NCI-H1092 treated with DMSO at 0.1 percent for 48 hours (cell line): ENCODE measurements around the gene ITPKA.

ENCODE experiments used
- DNase-seq: peaks from one replicate; lab custom pipeline; 2025; lab: John Stamatoyannopoulos, UW

Gene ITPKA

DNA sequence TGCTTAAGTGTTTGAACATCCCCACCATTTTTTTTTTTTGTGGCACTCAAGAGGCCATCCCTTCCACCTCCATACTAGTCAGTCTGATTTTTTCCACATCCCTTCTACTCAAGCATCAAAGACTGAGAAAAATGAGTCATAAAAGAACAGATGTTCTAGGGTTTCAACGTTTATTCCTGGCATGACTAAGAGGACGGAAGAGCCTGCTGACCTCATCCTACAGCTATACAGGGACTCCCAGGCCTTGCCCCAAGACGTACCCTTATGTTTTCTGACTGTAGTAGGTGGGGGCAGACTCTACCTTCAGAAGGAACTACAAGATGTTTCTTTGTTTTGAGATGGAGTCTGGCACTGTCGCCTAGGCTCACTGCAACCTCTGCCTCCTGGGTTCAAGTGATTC is 3.3 kb upstream of the ITPKA start:
- no peak for DNase-seq

DNA sequence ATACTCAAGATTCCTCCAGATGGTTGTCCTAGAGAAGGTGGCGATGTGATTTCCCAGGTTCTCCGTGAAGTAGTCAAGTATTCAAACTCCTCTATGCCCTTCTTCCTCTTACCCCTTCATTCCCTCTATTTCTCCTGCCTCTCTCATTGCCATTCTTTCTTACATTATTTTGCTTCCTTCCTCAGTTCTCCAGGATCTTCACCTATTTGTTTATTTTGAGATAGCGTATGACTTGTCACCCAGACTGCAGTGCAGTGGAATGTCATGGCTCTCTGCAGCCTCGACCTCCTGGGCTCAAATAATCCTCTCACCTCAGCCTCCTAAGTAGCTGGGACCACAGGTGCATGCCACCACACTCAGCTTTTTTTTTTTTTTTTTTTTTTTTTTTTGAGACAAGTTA is 1.8 kb upstream of the ITPKA start:
- DNase-seq, result no peak

DNA sequence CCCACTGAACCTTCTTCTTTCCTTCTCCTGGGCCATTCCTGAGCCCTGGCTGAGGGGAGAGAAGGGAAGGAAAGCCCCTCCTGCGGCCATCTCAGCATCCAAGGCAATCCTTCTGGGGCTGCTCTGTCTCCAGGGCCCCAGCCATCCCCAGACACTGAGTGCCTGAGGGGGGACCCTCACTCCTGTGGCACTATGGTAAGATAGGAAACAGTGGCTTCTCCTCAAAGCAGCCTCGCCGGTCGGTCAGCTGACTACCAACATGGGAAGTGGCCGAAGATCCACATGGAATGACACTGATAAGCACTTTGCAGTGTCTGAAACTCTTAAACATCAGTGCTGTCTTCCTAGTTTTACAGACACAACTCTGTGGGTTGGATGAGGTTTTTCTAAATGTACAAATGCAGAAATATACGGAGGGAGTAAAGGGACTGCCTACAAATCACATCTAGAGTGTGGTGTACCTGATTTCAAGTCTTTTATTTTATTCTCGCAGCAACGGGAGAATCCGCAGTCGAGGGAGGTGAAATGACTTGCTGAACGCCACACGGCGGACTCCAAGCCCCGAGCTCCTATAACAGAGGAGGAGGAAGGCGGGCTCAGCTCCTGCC is 973 bp upstream of the ITPKA start:
- no peak for DNase-seq

DNA sequence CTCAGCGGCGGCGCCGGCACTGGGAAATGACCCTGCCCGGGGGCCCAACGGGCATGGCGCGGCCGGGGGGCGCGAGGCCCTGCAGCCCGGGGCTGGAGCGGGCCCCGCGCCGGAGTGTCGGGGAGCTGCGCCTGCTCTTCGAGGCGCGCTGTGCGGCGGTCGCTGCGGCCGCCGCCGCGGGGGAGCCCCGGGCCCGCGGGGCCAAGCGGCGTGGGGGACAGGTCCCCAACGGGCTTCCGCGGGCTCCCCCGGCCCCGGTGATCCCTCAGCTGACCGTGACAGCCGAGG is 172 bp downstream of the ITPKA start:
- DNase-seq, result no peak

DNA sequence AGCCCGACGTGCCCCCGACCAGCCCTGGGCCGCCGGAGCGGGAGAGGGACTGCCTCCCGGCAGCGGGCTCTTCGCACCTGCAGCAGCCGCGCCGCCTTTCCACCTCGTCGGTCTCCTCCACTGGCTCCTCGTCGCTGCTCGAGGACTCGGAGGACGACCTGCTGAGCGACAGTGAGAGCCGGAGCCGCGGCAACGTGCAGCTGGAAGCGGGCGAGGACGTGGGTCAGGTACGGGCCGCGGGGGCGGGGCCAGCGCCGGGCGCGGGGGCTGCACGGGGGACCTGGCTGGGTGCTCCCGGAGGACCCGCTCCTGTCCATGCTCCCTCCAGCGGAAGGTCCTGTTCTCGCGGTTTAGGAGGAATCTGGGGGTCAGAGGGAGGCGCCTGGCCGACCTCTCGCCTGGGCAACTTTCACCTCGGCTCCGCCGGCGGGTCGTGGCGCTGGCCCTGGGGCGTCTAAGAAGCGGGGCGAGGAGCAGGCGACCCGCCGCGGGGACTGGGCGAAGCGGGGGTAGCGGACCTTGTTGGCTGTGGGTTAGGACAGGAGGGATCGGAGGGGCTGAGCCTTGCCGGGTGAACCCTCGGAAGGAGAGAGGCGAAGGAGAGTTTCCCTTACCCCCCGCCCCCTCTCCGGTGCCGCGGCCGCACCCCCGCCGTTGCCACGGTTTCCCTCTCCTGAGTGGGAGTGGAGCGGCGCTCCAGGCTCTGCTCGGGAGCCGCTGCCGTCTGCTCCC is 682 bp downstream of the ITPKA start:
- DNase-seq, result peak; percentile 19

DNA sequence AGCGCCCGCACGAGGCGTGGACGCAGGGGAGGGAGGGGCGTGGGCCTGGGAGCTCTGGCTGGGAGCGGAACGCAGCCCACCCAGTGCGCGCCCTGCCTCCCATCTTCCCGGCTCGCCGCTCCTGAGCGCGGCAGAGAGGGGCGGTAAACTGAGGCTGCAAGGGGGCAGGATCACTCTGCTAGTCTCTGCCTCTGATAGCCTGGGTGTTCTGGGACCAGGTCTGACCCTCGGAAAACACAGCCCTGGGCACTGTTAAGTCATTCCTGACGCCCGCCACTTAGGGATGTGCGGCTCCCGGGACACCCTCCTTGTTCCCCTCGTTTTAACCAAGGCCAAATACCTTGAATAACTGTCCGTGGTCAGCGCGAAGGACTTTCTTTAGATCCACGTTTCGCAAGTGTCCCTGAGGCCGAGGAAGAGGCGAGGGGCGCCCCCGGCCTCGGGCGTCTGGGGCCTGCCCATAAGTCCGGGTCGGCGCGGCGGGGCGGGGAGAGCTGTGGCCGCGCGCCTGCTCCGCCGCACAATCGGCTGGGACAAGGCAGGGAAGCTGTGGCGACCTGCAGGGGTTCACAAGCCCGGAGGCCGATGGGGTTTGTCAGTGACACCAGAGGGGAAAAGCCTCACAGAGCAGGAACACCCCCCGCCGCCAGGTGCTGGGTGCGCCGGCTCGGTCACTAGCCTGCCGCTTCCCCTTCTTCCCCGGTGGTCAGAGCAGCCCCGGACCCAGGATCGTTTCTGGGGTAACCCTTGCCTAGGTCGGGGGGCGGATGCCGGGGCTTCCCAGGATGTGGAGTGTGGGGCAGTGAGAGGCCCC is 1.5 kb downstream of the ITPKA start:
- no peak for DNase-seq

DNA sequence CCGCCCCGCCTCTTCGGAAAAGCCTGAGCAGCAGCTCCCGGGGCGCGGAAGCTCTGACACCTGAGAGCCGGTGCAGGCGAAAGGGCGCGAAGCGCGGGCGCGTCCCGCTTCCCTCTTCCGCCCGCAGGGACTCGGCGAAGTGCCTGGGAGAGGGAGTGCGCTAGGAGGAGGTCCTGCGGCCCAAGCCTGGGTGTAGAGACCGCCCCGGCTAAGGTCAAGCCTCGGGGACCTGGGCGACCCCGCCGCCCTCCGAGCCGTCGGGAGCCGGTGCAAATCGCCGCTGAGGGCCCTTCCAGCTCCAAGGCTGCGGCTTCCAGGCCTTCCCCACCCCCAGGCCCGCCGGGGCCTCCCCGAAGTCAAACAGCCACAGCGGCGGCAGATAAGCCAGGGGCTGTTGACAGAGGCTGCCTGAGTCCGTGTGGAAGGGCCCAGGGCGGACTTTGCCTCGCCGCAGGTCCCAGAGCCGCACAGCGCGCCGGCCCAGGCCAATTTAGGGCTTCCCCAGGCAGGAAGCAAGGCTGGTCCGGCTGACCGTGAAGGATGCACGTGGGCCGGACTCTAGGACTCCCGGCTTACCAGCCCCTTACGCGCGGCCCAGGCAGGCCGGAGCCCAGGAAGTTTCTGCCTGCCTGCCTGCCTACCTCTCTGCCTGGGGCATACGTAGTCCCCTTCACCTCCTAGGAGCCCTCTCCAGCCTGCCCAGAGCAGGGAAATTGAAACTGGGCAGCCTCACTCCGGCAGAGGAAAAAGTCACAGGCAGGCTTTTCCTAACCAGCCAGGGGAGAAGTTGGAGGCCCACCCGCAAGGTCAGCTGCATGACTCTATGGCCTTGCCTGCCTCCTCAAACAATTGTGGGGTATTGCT is 2.3 kb downstream of the ITPKA start:
- no peak for DNase-seq

DNA sequence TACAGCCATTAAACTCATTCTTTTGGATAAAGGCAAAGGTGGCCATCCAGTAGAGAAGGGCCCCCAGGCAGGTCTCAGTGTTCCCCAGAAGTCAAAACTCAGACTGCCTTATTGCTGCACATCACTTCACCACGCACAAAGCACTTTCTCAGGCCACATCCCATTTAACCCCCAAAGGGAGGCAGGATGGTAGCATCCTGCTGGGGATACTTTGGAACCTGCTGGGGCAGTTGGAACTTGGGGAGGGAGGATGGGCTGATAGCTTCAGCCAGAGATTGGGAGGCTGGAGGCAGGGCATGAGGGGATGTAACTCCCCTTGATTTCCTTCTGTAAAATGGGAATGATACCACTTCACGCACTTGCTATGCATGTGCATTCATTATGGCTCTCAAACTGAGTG is 5.0 kb downstream of the ITPKA start:
- DNase-seq, result no peak

DNA sequence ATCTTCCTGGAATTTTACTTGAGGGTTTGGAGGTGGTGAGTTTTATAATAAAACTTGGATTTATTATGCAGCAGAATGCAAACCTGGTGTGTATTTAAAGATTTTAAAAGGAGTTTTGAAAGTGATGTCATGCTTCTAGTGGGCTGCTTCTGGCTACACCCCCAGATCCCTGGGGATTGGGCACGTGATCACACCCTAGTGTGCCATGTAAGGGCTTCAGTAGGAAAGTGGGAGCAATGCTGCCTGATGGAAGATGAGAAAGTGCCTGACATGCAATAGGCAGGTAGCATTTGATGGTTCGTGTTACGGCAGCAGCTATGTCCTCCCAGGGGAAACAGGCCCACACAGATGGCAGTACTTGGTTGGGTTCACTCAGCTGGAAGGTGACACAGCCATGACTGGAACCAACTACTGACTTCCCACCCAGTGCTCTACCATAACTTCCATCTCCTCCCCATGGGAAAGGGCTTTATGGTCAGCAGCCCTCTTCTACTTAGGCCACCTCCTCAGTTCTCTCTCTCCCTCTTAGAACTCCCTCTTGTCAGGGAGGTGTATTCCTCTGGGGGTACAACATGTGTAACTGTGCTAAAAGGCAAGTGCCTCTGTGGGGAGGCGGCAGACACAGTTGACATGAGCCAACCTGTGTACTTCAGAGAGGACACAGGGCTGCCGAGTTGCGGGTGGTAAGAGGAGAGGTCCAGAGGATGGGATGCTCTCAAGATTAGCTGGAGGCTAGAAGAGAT is 5.6 kb downstream of the ITPKA start:
- DNase-seq, result no peak

DNA sequence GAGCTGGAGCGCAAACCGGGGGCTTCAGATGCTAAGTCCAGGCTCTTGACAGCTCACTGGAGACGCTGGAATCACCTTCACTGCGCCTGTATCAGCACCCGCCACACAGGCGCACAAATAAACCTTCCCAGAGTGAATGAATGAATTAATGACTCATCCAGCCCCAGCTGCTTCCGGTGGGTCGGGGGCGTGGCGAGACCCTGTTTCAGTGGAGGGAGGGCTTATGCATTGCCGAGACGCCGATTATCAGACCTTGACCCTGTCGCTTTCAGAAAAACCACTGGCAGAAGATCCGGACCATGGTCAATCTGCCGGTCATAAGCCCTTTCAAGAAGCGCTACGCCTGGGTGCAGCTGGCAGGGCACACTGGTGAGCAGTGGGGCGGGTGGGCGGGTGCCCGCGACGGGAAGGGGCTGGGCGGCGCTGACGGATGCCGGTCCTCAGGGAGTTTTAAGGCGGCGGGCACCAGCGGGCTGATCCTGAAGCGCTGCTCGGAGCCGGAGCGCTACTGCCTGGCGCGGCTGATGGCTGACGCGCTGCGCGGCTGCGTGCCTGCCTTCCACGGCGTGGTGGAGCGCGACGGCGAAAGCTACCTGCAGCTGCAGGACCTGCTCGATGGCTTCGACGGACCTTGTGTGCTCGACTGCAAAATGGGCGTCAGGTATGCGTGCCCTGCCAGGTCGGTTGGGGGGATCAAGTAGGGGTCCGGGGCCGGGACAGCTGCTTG is 7.7 kb downstream of the ITPKA start:
- no peak for DNase-seq

DNA sequence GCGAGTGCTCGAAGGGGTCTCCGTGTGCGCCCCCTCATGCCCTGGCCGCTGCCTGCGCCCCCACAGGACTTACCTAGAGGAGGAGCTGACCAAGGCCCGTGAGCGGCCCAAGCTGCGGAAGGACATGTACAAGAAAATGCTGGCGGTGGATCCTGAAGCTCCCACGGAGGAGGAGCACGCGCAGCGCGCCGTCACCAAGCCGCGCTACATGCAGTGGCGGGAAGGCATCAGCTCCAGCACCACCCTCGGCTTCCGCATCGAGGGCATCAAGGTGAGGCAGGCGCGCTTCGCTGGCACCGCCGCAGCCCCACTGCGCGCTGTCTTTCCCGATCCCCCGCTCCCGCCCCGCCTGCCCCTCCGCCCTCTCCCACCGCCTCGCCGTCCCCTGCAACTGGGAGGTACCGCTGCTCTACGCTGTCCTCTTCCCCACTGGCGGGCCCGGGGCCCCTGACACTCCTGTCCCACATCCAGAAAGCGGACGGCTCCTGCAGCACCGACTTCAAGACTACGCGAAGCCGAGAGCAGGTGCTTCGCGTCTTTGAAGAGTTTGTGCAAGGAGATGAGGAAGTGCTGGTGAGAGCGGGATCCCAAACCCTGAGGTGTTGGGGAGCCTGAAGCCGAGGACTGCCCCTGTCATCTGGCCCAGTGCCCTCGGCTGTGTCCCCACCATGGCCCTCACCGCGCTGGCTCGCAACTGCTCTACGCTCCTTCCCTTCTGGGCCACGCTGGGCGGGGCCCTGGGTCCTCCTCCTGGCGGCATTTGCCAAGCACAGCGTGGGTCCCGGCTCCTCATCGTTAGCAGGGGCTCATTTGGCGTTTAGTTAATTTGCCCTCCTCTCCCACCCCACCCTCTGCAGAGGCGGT is 8.5 kb downstream of the ITPKA start:
- DNase-seq, result no peak

DNA sequence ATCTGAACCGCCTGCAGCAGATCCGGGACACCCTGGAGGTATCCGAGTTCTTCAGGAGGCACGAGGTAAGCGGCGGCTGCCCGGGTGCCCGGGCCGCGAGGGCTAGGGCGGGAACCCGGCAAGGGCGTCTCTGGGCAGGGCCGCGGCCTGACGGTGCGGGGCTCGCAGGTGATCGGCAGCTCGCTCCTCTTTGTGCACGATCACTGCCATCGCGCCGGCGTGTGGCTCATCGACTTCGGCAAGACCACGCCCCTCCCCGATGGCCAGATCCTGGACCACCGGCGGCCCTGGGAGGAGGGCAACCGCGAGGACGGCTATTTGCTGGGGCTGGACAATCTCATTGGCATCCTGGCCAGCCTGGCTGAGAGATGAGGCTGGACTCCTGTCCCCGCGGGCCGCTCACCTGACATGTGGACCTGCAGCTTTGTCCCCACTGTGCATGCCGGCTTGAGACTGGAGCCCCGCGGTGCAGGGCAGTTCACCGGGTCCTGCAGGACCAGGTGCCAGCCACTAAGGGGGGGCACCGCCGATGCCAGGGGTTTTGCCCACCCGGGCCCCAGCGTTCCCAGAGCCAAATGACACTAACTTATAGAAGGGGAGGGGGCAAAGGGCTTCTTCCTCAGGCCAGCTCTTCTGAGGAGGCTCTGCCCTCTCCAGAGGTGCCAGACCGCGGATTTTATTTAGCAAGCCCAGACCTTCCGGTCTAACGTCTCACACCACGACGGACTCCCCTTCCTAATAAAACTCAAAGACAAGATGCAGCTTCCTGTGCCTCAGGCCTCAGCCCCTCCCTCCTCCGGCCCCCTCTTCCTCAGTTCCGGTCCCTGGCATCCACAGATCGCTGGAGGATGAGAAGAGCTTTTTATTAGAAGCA is 9.4 kb downstream of the ITPKA start:
- DNase-seq, result no peak

DNA sequence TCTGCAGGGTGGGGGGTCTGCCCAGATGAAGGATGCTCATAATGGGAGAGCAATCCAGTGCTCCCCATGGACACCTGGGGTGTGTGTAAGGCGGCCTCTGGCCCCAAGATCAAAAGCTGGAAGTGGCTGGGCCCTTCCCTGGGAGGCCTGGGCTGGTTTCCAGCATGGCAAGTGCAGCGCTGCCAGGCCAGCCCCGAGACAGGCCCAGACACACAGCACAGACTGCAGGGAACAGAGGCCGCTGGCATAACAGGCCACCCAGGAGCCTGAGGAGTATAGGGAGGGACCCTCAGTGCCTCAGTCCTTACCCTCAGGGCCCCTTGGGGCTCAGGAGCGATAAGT is 10.0 kb downstream of the ITPKA start:
- no peak for DNase-seq

DNA sequence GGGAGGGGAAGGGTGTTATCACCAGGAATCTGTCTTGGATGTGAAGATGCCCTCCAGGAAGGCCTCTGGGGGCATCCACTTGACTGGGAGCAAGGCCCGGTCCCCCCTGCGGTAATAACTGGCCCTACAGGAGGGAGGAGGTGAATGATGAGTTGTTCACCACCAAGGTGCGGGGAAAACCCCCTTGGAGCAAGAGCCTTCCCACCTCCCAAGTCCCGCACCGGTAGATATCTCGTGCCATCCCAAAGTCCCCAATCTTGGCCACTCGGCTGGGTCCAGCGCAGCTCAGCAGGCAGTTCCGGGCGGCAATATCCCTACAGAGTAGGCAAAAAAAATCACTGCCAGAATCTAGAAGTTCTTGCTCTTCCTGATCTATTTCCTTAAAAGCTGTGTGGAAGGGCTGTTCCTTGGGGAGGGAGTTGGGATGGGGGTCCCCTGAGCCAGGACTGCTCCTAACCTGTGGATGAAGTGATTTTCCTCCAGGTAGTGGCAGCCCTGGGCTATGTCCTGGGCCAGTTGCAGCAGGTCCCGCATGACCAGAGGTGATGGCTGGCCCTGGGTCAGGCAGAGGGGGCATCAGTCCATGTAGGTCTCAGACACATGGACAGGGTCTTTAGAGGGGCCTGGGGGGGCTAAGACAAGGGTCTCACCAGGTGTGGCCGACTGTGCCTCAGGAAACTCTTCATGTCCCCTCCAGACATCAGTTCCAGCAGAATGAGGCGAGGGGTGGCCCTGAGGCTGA is 11.2 kb downstream of the ITPKA start:
- no peak for DNase-seq

DNA sequence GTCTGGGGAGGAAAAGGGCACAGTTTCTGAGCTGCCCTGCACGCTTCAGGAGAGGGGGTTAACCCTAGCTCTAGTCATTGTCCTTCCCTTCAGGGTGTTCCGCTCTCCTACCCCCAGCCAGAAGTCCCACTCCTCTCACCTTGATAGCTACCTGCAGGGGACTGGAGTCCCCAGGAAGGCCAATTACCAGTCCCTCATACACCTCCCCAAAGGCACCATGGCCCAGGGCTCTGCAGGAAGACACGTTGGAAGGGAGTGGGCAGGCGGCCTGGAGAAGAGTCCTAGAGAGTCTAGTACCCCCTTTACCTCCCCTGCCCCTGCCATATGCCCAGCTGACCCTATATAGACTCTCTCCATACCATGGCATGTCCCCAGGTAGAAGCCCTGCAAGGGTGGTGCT is 12.1 kb downstream of the ITPKA start:
- DNase-seq, result no peak

DNA sequence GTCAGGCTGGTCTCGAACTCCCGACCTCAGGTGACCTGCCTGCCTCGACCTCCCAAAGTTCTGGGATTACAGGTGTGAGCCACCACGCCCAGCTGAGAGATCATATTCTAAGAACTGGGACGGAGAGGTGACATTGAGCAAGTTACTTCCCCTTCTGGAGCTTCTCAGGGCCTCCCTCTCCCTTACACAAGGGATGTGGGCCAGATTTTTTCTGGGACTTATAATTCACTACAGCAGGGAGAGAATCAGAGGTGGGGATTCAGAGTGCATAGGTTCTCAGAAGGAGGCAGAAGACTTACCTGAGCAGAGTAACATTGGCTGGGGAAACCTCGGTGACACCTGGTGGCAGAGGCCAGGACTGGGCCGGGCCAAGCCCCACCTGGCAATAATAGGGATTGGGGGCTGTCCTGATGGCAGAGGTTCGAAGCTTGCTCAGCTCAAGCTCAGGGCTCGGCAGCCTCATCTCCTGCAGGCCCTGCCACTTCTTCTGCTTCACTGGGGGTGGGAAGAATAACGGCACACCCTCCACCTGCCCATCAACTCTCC is 13.2 kb downstream of the ITPKA start:
- no peak for DNase-seq

DNA sequence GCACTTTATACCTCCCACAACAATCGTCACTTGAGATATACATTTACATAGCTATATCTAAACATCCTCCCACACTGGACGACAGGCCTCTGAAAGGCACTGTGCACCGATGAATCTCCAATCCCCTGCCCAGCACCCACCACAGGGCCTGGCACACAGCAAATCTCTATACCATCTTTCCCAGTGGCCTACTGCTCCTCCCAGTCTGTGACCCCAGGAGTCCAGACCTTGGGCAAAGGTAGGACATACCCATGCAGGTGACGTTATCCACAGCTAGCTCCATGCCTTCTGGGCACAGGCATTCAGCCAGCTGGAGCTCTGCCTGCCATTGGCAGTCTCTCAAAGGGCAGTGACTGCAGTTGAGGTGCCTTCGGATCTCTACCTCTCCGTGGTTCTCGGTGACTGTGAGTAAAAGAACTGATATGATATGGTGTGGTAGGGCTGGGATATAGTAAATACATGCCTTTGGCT is 14.2 kb downstream of the ITPKA start:
- no peak for DNase-seq

DNA sequence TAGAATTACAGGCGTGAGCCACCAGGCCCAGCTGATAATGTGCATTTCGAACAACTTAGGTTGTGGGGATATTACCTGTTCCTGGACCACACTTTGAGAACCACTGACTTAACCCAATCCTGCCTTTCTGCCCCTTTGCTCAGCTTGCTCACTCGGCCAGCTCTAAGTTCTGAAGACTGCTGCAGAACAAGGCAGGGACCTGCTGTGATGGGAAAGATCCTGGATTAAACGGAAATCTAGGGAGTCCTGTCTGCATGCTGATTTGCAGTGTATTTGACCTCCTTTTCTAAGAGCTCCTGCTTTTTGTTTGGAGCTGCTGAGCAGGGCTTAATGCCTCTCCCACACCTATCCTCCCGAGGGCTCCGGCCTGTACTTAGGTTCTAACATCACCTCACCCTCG is 17.1 kb downstream of the ITPKA start:
- no peak for DNase-seq
